ENCODE results near the gene RNF208.

GRCh38 chr9:137179761-137180160 lies 42.3 kb downstream of the RNF208 start:
- TF ChIP-seq CTCF (IDR thresholded peaks at IDR 0.05; ENCODE audit: poor library complexity, severe bottlenecking) (no peak), EZH2 (IDR thresholded peaks at IDR 0.05; ENCODE audit: borderline replicate concordance, insufficient read depth, low read length, poor library complexity, severe bottlenecking) (no peak), EP300 (conservative IDR thresholded peaks at IDR 0.05; ENCODE audit: poor library complexity, severe bottlenecking) (no peak), MXI1 (conservative IDR thresholded peaks at IDR 0.05; ENCODE audit: poor library complexity, severe bottlenecking) (no peak), POLR2AphosphoS5 (IDR thresholded peaks at IDR 0.05) (no peak), SMC3 (conservative IDR thresholded peaks at IDR 0.05; ENCODE audit: poor library complexity) (no peak), RAD21 (conservative IDR thresholded peaks at IDR 0.05) (no peak)
